HCT116 (cell line): ENCODE data around the gene CHN1. TPM values are rescaled to one million over a fixed set of nuclear protein-coding genes. Genes with fewer than 3 reads are reported as not detected.

ENCODE experiments used
- ATAC-seq: fragments of 200-7000 bp; cut with Tn5 transposase; 2 replicates; pipeline ENCODE4 v1.9.1; 2020; ENCODE audit warnings: mild to moderate bottlenecking, moderate library complexity
- BruUV-seq: library from RNA; stranded (reverse); fragments of 400-500 nt; replicated peaks from 2 replicates; lab custom pipeline; 2021; lab: Mats Ljungman, UMichigan
- CTCF ChIA-PET: fragments of 300-600 bp; sonication (Branson Sonifier 250); formaldehyde crosslinking; loops from one replicate; lab custom pipeline; 2021; ENCODE audit warnings: antibody characterized with exemption; lab: Charles Lee
- POLR2A ChIA-PET: fragments of 300-600, 350-600 bp; sonication (Branson Sonifier 250); formaldehyde crosslinking; loops from one replicate; lab custom pipeline; 2021; ENCODE audit warnings: antibody characterized with exemption; lab: Charles Lee
- RAD21 ChIA-PET, 2 experiments: fragments of 300-600 bp; sonication (Branson Sonifier 250); formaldehyde crosslinking; loops; one replicate each; lab custom pipeline; 2023; ENCODE audit warnings: low total read pairs in 2 of 2; ENCODE audit not compliant: uncharacterized antibody in 2 of 2, unreplicated experiment in 2 of 2, low non-redundant PET in 1 of 2; lab: Charles Lee
- DNase-seq: peaks from one replicate; pipeline ENCODE4 v3.0.0-alpha.2; 2010; ENCODE audit warnings: low read depth, low spot score
- H2AFZ ChIP-seq: fragments of 200-600 bp; shearing (Covaris generic), sonication (generic); 2 replicates; pipeline ENCODE4 v1.6.1; 2017; ENCODE audit warnings: low read depth, mixed run types, mixed read lengths, antibody characterized with exemption, low read length; ENCODE audit not compliant: poor library complexity, severe bottlenecking
- H3K27ac ChIP-seq: 2 replicates; pipeline ENCODE4 v1.5.1; 2012; ENCODE audit warnings: low read depth, low read length
- H3K27me3 ChIP-seq: fragments of 200-600 bp; sonication (generic); 2 replicates; pipeline ENCODE4 v1.6.1; 2016; ENCODE audit warnings: mixed run types, low read length, mixed read lengths; ENCODE audit not compliant: insufficient read depth
- H3K36me3 ChIP-seq, 2 experiments: fragments of 200-500 bp in 1 of 2; fragments of 200-600 bp in 1 of 2; sonication (Bioruptor generic) in 1 of 2; sonication (generic) in 1 of 2; 2 replicates each; pipeline versions ENCODE4 v1.5.1 to v1.6.1; 2014 to 2016; ENCODE audit warnings: low read length in 2 of 2, inconsistent platforms in 1 of 2, mixed read lengths in 1 of 2, mixed run types in 1 of 2; ENCODE audit not compliant: insufficient read depth in 2 of 2, control insufficient read depth in 1 of 2
- H3K4me1 ChIP-seq, 2 experiments: fragments of 200-600 bp in 1 of 2; sonication (generic) in 1 of 2; 2 replicates each; pipeline versions ENCODE4 v1.5.1 to v1.6.1; 2012 to 2017; ENCODE audit warnings: low read length in 2 of 2, inconsistent platforms in 1 of 2, mild to moderate bottlenecking in 1 of 2, mixed read lengths in 1 of 2, mixed run types in 1 of 2, moderate library complexity in 1 of 2; ENCODE audit not compliant: insufficient read depth in 2 of 2, control insufficient read depth in 1 of 2
- H3K4me2 ChIP-seq: fragments of 200-600 bp; sonication (generic); 2 replicates; pipeline ENCODE4 v1.6.1; 2017; ENCODE audit warnings: mixed run types, low read length, mixed read lengths
- H3K4me3 ChIP-seq, 2 experiments: fragments of 200-600 bp in 1 of 2; sonication (generic) in 1 of 2; replicated peaks in 1 of 2; 2 replicates each; pipeline ENCODE4 v1.5.1; 2011 to 2016; ENCODE audit warnings: low read length in 2 of 2, control low read depth in 1 of 2, low read depth in 1 of 2, mild to moderate bottlenecking in 1 of 2, mixed read lengths in 1 of 2, mixed run types in 1 of 2
- H3K79me2 ChIP-seq: fragments of 200-600 bp; sonication (generic); 2 replicates; pipeline ENCODE4 v1.6.1; 2017; ENCODE audit warnings: mild to moderate bottlenecking, mixed run types, low read length, moderate library complexity, mixed read lengths; ENCODE audit not compliant: insufficient read depth
- H3K9ac ChIP-seq: fragments of 200-600 bp; sonication (generic); 2 replicates; pipeline ENCODE4 v1.6.1; 2016; ENCODE audit warnings: low read length, mixed read lengths
- H3K9me2 ChIP-seq: fragments of 200-600 bp; sonication (generic), shearing (Covaris generic); 2 replicates; pipeline ENCODE4 v1.6.1; 2017; ENCODE audit warnings: mixed run types, mild to moderate bottlenecking, moderate library complexity; ENCODE audit not compliant: insufficient read depth
- H3K9me3 ChIP-seq, 2 experiments: fragments of 200-500 bp in 1 of 2; fragments of 200-600 bp in 1 of 2; sonication (Bioruptor generic) in 1 of 2; sonication (generic) in 1 of 2; 2 replicates each; pipeline ENCODE4 v1.6.1; 2014 to 2017; ENCODE audit warnings: low read length in 2 of 2, mixed read lengths in 2 of 2, inconsistent platforms in 1 of 2, low read depth in 1 of 2, mild to moderate bottlenecking in 1 of 2, mixed run types in 1 of 2, moderate library complexity in 1 of 2; ENCODE audit not compliant: control insufficient read depth in 1 of 2, insufficient read depth in 1 of 2
- H4K20me1 ChIP-seq: fragments of 200-600 bp; sonication (generic), shearing (Covaris generic); 2 replicates; pipeline ENCODE4 v1.6.1; 2017; ENCODE audit warnings: mixed run types, mild to moderate bottlenecking, moderate library complexity; ENCODE audit not compliant: insufficient read depth
- CBX3 ChIP-seq: IDR thresholded peaks from 2 replicates; pipeline ENCODE4 v1.6.1; 2012; ENCODE audit warnings: low read depth
- EGR1 ChIP-seq: IDR thresholded peaks from 2 replicates; pipeline ENCODE4 v1.6.1; 2012; ENCODE audit warnings: low read depth
- ELF1 ChIP-seq: IDR thresholded peaks from 2 replicates; pipeline ENCODE4 v1.6.1; 2012; ENCODE audit warnings: low read depth, borderline replicate concordance
- EZH2 ChIP-seq: fragments of 200-600 bp; sonication (generic); IDR thresholded peaks from 2 replicates; pipeline ENCODE4 v1.6.1; 2017; ENCODE audit warnings: antibody characterized with exemption, mixed run types
- EZH2phosphoT487 ChIP-seq: fragments of 200-600 bp; IDR thresholded peaks from 2 replicates; pipeline ENCODE4 v1.6.1; 2018; ENCODE audit warnings: antibody characterized with exemption, borderline replicate concordance
- FOSL1 ChIP-seq: IDR thresholded peaks from 2 replicates; pipeline ENCODE4 v1.6.1; 2012; ENCODE audit warnings: low read depth
- POLR2A ChIP-seq: IDR thresholded peaks from 2 replicates; pipeline ENCODE4 v1.7.0; 2011; ENCODE audit warnings: borderline replicate concordance; ENCODE audit not compliant: insufficient read depth, insufficient read length; ENCODE audit errors: extremely low read depth
- RAD21 ChIP-seq: IDR thresholded peaks from 2 replicates; pipeline ENCODE4 v1.6.1; 2012; ENCODE audit warnings: low read depth, mild to moderate bottlenecking
- SP1 ChIP-seq: IDR thresholded peaks from 2 replicates; pipeline ENCODE4 v1.6.1; 2012; ENCODE audit warnings: low read depth
- SRF ChIP-seq: IDR thresholded peaks from 2 replicates; pipeline ENCODE4 v1.6.1; 2012; ENCODE audit warnings: low read depth
- TCF7L2 ChIP-seq: IDR thresholded peaks from 2 replicates; pipeline ENCODE4 v1.7.0; 2011; ENCODE audit warnings: borderline replicate concordance, inconsistent platforms; ENCODE audit not compliant: insufficient read depth, insufficient read length; ENCODE audit errors: extremely low read depth
- ZFX ChIP-seq: fragments of 450-650 bp; IDR thresholded peaks from 2 replicates; pipeline ENCODE4 v1.6.1; 2017
- intact Hi-C: fragments of 100-400 bp; cut with micrococcal nuclease; formaldehyde crosslinking; loops from 2 replicates; pipeline ENCODE4 v1.10.0; 2022
- total RNA-seq: library from RNA; stranded (reverse); gene quantifications from one replicate; pipeline ENCODE4 v1.2.1, GENCODE V29; 2021; ENCODE audit not compliant: unreplicated experiment
- TF ChIP-seq, protein P1 (sequence below): IDR thresholded peaks from 2 replicates; pipeline ENCODE4 v1.6.1; 2012
- TF ChIP-seq, protein P2 (sequence below): IDR thresholded peaks from 2 replicates; pipeline ENCODE4 v1.6.1; 2011; ENCODE audit warnings: mild to moderate bottlenecking, low read length, moderate library complexity; ENCODE audit not compliant: insufficient replicate concordance; ENCODE audit errors: extremely low read depth
- TF ChIP-seq, protein P3 (sequence below), 3 experiments: fragments of 200-600 bp in 1 of 3; sonication (generic) in 1 of 3; IDR thresholded peaks in 2 of 3; conservative IDR thresholded peaks in 1 of 3; 2 replicates each; pipeline ENCODE4 v1.5.1; 2012 to 2017; ENCODE audit warnings: low read depth in 2 of 3, low read length in 2 of 3, antibody characterized with exemption in 1 of 3, borderline replicate concordance in 1 of 3, control low read depth in 1 of 3, mild to moderate bottlenecking in 1 of 3, mixed read lengths in 1 of 3, mixed run types in 1 of 3, moderate library complexity in 1 of 3; ENCODE audit not compliant: insufficient read depth in 1 of 3

Gene CHN1
- total RNA-seq, 1 experiment from 2014 or later = 3.6 TPM

DNA sequence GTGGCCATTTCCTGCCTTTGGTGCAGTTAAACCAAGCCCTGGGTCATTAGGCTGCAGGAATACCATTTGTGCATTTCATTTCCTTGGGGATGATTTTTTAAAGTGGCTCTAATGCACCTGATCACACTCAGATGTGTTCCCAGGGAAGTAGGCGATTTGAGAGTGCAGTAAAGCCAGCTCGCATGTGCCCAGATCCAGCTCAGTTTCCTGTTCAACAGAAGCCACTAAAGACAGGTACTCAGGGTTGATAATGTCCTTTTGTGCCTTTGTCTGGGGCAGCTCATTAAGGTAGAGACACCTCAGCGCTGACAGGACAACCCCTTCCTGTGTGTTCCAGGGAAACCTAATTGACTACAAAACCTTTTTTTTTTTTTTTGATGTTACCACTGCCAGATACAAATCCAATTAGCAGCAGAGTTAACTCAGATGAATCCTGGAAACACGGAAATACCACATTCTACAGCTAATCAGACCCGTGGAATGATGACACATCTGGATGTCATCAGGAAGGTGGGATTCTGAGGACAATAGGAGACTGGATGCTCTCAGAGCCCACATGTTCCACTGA is 225.7 kb downstream of the CHN1 start:
- intact Hi-C loops = no loop called here
- ATAC-seq = no peak
- ChIA-PET CTCF (interaction anchor here (1.3 kb wide), 1 partner anchor 8 kb away, joined by 3 read pairs; no protein-coding TSS in a partner anchor), RAD21 (no interaction called here), POLR2A (no interaction called here)
- H3K4me1 ChIP-seq = peaks cover 0 to 7% of the 10 kb centered on the region in 2 experiments; a peak in 1 of 4 replicates
- H3K27ac ChIP-seq = no peak overlapping the region
- no peaks in the 10 kb centered on the region for H3K9me2 ChIP-seq
- no peak for TF ChIP-seq RAD21
- TF ChIP-seq, protein P1, sequence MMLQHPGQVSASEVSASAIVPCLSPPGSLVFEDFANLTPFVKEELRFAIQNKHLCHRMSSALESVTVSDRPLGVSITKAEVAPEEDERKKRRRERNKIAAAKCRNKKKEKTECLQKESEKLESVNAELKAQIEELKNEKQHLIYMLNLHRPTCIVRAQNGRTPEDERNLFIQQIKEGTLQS = no peak
- TF ChIP-seq CBX3 = no peak
- TF ChIP-seq SRF = no peak
- no peak for TF ChIP-seq EZH2
- no peak for TF ChIP-seq EGR1
- no peak for TF ChIP-seq FOSL1
- TF ChIP-seq POLR2A = no peak
- TF ChIP-seq, protein P2, sequence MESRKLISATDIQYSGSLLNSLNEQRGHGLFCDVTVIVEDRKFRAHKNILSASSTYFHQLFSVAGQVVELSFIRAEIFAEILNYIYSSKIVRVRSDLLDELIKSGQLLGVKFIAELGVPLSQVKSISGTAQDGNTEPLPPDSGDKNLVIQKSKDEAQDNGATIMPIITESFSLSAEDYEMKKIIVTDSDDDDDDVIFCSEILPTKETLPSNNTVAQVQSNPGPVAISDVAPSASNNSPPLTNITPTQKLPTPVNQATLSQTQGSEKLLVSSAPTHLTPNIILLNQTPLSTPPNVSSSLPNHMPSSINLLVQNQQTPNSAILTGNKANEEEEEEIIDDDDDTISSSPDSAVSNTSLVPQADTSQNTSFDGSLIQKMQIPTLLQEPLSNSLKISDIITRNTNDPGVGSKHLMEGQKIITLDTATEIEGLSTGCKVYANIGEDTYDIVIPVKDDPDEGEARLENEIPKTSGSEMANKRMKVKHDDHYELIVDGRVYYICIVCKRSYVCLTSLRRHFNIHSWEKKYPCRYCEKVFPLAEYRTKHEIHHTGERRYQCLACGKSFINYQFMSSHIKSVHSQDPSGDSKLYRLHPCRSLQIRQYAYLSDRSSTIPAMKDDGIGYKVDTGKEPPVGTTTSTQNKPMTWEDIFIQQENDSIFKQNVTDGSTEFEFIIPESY = no peak
- no peak for TF ChIP-seq SP1
- no peak for TF ChIP-seq TCF7L2
- TF ChIP-seq, protein P3, sequence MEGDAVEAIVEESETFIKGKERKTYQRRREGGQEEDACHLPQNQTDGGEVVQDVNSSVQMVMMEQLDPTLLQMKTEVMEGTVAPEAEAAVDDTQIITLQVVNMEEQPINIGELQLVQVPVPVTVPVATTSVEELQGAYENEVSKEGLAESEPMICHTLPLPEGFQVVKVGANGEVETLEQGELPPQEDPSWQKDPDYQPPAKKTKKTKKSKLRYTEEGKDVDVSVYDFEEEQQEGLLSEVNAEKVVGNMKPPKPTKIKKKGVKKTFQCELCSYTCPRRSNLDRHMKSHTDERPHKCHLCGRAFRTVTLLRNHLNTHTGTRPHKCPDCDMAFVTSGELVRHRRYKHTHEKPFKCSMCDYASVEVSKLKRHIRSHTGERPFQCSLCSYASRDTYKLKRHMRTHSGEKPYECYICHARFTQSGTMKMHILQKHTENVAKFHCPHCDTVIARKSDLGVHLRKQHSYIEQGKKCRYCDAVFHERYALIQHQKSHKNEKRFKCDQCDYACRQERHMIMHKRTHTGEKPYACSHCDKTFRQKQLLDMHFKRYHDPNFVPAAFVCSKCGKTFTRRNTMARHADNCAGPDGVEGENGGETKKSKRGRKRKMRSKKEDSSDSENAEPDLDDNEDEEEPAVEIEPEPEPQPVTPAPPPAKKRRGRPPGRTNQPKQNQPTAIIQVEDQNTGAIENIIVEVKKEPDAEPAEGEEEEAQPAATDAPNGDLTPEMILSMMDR (IDR thresholded peaks at IDR 0.05 in 2 of 3, conservative IDR thresholded peaks at IDR 0.05 in 1 of 3; ENCODE audit: borderline replicate concordance in 1 of 3, insufficient read depth in 1 of 3, low read depth in 2 of 3, low read length in 2 of 3) = no peak
- no peak for TF ChIP-seq ZFX
- TF ChIP-seq EZH2phosphoT487 = no peak
- no peak for TF ChIP-seq ELF1
- H3K4me2 ChIP-seq = no peak overlapping the region
- H3K9ac ChIP-seq = no peak overlapping the region
- no peak overlapping the region for H3K4me3 ChIP-seq
- no peaks in the 10 kb centered on the region for H3K27me3 ChIP-seq
- BruUV-seq = no TSS peak
- H2AFZ ChIP-seq = no peak overlapping the region
- H3K79me2 ChIP-seq = no peaks in the 10 kb centered on the region
- no peaks in the 10 kb centered on the region for H3K36me3 ChIP-seq
- no peaks in the 10 kb centered on the region for H4K20me1 ChIP-seq
- no peaks in the 10 kb centered on the region for H3K9me3 ChIP-seq
- no peak for DNase-seq
